22Rv1 (cell line): ENCODE results near the gene SDK1.

Experiments used
- H3K27ac ChIP-seq: fragments of 450-650 bp; 2 replicates; pipeline ENCODE4 v1.5.1; 2017
- ZFX ChIP-seq: fragments of 450-650 bp; IDR thresholded peaks from 2 replicates; pipeline ENCODE4 v1.6.1; 2017; ENCODE audit warnings: antibody characterized with exemption, borderline replicate concordance
- TF ChIP-seq, protein P1 (sequence below): fragments of 450-650 bp; IDR thresholded peaks from 2 replicates; pipeline ENCODE4 v1.5.1; 2017; ENCODE audit warnings: mild to moderate bottlenecking

SDK1 gene

GRCh38 chr7:3710122-3710521 is 409.1 kb downstream of the SDK1 start:
- TF ChIP-seq, protein P1, sequence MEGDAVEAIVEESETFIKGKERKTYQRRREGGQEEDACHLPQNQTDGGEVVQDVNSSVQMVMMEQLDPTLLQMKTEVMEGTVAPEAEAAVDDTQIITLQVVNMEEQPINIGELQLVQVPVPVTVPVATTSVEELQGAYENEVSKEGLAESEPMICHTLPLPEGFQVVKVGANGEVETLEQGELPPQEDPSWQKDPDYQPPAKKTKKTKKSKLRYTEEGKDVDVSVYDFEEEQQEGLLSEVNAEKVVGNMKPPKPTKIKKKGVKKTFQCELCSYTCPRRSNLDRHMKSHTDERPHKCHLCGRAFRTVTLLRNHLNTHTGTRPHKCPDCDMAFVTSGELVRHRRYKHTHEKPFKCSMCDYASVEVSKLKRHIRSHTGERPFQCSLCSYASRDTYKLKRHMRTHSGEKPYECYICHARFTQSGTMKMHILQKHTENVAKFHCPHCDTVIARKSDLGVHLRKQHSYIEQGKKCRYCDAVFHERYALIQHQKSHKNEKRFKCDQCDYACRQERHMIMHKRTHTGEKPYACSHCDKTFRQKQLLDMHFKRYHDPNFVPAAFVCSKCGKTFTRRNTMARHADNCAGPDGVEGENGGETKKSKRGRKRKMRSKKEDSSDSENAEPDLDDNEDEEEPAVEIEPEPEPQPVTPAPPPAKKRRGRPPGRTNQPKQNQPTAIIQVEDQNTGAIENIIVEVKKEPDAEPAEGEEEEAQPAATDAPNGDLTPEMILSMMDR, result no peak
- TF ChIP-seq ZFX, result no peak
- H3K27ac ChIP-seq, result peak overlapping the region; percentile 40

GRCh38 chr7:3710531-3710930 is 409.5 kb downstream of the SDK1 start:
- peak overlapping the region; percentile 40 for H3K27ac ChIP-seq
- TF ChIP-seq, protein P1, result no peak
- TF ChIP-seq ZFX, result no peak

- H3K27ac ChIP-seq, result no peak overlapping the region
- TF ChIP-seq, protein P1, result no peak
- no peak for TF ChIP-seq ZFX
These were observed 411.8 kb downstream of the SDK1 start for GRCh38 chr7:3712841-3713240.

- TF ChIP-seq, protein P1, result no peak
- no peak for TF ChIP-seq ZFX
- no peak overlapping the region for H3K27ac ChIP-seq
These were observed 420.4 kb downstream of the SDK1 start for GRCh38 chr7:3721422-3721821.

DNA sequence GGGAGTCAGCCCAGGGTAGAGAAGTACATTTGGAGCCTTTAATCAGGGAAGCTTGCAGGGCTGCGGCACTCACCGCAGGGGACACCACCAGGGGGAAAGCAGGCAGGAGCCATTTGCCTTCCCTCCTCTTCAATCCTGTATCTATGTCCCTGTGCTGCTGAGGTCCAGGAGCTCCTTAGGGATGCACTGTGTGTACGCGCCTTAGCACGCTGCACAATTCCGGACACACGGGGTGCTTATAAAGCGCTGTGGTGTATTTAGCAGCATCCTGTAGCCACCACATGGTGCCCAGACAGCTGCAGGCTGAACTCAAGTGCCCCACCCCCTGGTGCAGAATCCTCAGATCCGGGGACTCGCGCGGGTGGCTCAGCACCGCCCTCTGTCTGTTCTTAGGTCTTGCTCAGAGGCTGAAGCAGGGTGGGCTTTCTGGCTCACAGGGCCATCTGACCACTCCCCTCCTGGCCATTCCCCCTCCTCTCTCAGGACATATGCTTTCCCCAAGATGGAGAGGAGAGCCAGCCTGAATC is 421.4 kb downstream of the SDK1 start:
- no peak overlapping the region for H3K27ac ChIP-seq
- TF ChIP-seq, protein P1, result 0 out of 2 replicates have a peak, but pooled peaks have one; percentile 10
- TF ChIP-seq ZFX, result no peak

GRCh38 chr7:3725155-3726059 is 424.4 kb downstream of the SDK1 start:
- no peak for TF ChIP-seq ZFX
- TF ChIP-seq, protein P1, result no peak

DNA sequence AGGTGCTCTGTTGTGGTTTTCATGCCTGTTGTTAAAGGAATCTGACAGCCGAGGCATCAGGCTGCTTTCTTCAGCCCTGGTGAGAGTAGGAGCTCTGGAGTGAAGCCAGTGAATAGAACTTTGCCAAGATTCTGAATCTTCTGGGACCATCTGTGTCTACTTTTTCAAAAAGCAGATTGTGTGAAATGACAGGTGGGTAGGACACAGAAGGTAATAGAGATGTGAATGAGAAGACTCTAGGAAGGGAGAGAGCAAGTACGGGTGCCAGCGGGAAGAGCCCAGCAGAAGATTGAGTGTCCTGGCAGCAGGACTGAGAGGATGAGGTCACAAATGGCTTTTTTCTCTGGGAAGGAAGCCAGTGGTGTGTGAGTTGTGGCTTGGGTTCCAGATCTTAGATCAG is 429.2 kb downstream of the SDK1 start:
- no peak for TF ChIP-seq ZFX
- TF ChIP-seq, protein P1, result no peak
- no peak overlapping the region for H3K27ac ChIP-seq

More at GRCh38 chr7:3725155-3726059, 424.4 kb downstream of the SDK1 start:
- no peak overlapping the region for H3K27ac ChIP-seq
